HEK293 (cell line): ENCODE measurements around the gene TBC1D16.
A peak's percentile ranks its signal among the peaks of the same experiment; 100 is the strongest.

Experiments
- KLF1 ChIP-seq: fragments of 450-650 bp; formaldehyde crosslinking; IDR thresholded peaks from 2 replicates; pipeline ENCODE4 v1.5.1; 2016; ENCODE audit warnings: missing biosample characterization, missing genetic modification characterization
- OSR2 ChIP-seq: fragments of 450-650 bp; formaldehyde crosslinking; IDR thresholded peaks from 2 replicates; pipeline ENCODE4 v1.5.1; 2016; ENCODE audit warnings: missing biosample characterization, missing genetic modification characterization
- SP2 ChIP-seq: fragments of 450-650 bp; formaldehyde crosslinking; IDR thresholded peaks from 2 replicates; pipeline ENCODE4 v1.5.1; 2016; ENCODE audit warnings: missing biosample characterization, missing genetic modification characterization
- WT1 ChIP-seq: fragments of 450-650 bp; formaldehyde crosslinking; IDR thresholded peaks from 2 replicates; pipeline ENCODE4 v1.5.1; 2016; ENCODE audit warnings: missing biosample characterization, missing genetic modification characterization
- YY1 ChIP-seq: fragments of 450-650 bp; formaldehyde crosslinking; IDR thresholded peaks from 2 replicates; pipeline ENCODE4 v1.5.1; 2018; ENCODE audit warnings: missing biosample characterization, missing genetic modification characterization
- ZBTB17 ChIP-seq: fragments of 450-650 bp; formaldehyde crosslinking; IDR thresholded peaks from 2 replicates; pipeline ENCODE4 v1.5.1; 2016; ENCODE audit warnings: missing biosample characterization, missing genetic modification characterization
- ZBTB20 ChIP-seq: fragments of 450-650 bp; formaldehyde crosslinking; IDR thresholded peaks from 2 replicates; pipeline ENCODE4 v1.5.1; 2016; ENCODE audit warnings: missing biosample characterization, missing genetic modification characterization
- ZFHX2 ChIP-seq: fragments of 450-650 bp; formaldehyde crosslinking; conservative IDR thresholded peaks from 2 replicates; pipeline ENCODE4 v1.5.1; 2016; ENCODE audit warnings: missing biosample characterization, missing genetic modification characterization
- ZFP3 ChIP-seq: fragments of 450-650 bp; formaldehyde crosslinking; IDR thresholded peaks from 2 replicates; pipeline ENCODE4 v1.5.1; 2016; ENCODE audit warnings: low read depth, missing biosample characterization, missing genetic modification characterization
- ZIC2 ChIP-seq: fragments of 450-650 bp; formaldehyde crosslinking; IDR thresholded peaks from 2 replicates; pipeline ENCODE4 v1.5.1; 2016; ENCODE audit warnings: missing biosample characterization, missing genetic modification characterization
- ZNF24 ChIP-seq: fragments of 450-650 bp; formaldehyde crosslinking; IDR thresholded peaks from 2 replicates; pipeline ENCODE4 v1.5.1; 2016; ENCODE audit warnings: missing biosample characterization, missing genetic modification characterization
- ZNF324 ChIP-seq: fragments of 450-650 bp; formaldehyde crosslinking; IDR thresholded peaks from 2 replicates; pipeline ENCODE4 v1.5.1; 2016; ENCODE audit warnings: missing biosample characterization, missing genetic modification characterization
- ZNF335 ChIP-seq: fragments of 450-650 bp; formaldehyde crosslinking; conservative IDR thresholded peaks from 2 replicates; pipeline ENCODE4 v1.5.1; 2016; ENCODE audit warnings: missing biosample characterization, missing genetic modification characterization
- ZNF391 ChIP-seq: fragments of 450-650 bp; formaldehyde crosslinking; IDR thresholded peaks from 2 replicates; pipeline ENCODE4 v1.5.1; 2016; ENCODE audit warnings: low read depth, missing biosample characterization, missing genetic modification characterization, borderline replicate concordance
- ZNF404 ChIP-seq: fragments of 450-650 bp; formaldehyde crosslinking; IDR thresholded peaks from 2 replicates; pipeline ENCODE4 v1.5.1; 2017; ENCODE audit warnings: missing biosample characterization, missing genetic modification characterization
- ZNF549 ChIP-seq: fragments of 450-650 bp; IDR thresholded peaks from 2 replicates; pipeline ENCODE4 v1.5.1; 2018; ENCODE audit warnings: missing biosample characterization, missing genetic modification characterization, mild to moderate bottlenecking, inconsistent platforms, moderate library complexity
- ZNF843 ChIP-seq: fragments of 450-650 bp; formaldehyde crosslinking; IDR thresholded peaks from 2 replicates; pipeline ENCODE4 v1.5.1; 2016; ENCODE audit warnings: missing biosample characterization, missing genetic modification characterization
- ZSCAN23 ChIP-seq: fragments of 450-650 bp; formaldehyde crosslinking; IDR thresholded peaks from 2 replicates; pipeline ENCODE4 v1.5.1; 2016; ENCODE audit warnings: missing biosample characterization, missing genetic modification characterization
- TF ChIP-seq, protein P1 (sequence below): fragments of 450-650 bp; formaldehyde crosslinking; IDR thresholded peaks from 2 replicates; pipeline ENCODE4 v1.5.1; 2016; ENCODE audit warnings: missing biosample characterization, missing genetic modification characterization
- TF ChIP-seq, protein P2 (sequence below): fragments of 450-650 bp; formaldehyde crosslinking; IDR thresholded peaks from 2 replicates; pipeline ENCODE4 v1.5.1; 2016; ENCODE audit warnings: missing biosample characterization, missing genetic modification characterization
- TF ChIP-seq, protein P3 (sequence below): fragments of 450-650 bp; formaldehyde crosslinking; optimal IDR thresholded peaks from 2 replicates; pipeline ENCODE3; 2016; ENCODE audit warnings: missing biosample characterization, mild to moderate bottlenecking, missing genetic modification characterization
- TF ChIP-seq, protein P4 (sequence below): fragments of 450-650 bp; formaldehyde crosslinking; IDR thresholded peaks from 2 replicates; pipeline ENCODE4 v1.5.1; 2016; ENCODE audit warnings: missing biosample characterization, missing genetic modification characterization
- TF ChIP-seq, protein P5 (sequence below): fragments of 450-650 bp; formaldehyde crosslinking; IDR thresholded peaks from 2 replicates; pipeline ENCODE4 v1.5.1; 2016; ENCODE audit warnings: missing biosample characterization, missing genetic modification characterization
- TF ChIP-seq, protein P6 (sequence below): fragments of 450-650 bp; formaldehyde crosslinking; IDR thresholded peaks from 2 replicates; pipeline ENCODE4 v1.5.1; 2017; ENCODE audit warnings: missing biosample characterization, missing genetic modification characterization
- TF ChIP-seq, protein P7 (sequence below): fragments of 450-650 bp; formaldehyde crosslinking; IDR thresholded peaks from 2 replicates; pipeline ENCODE4 v1.5.1; 2017; ENCODE audit warnings: missing biosample characterization, mild to moderate bottlenecking, missing genetic modification characterization, moderate library complexity

The TBC1D16 gene

DNA sequence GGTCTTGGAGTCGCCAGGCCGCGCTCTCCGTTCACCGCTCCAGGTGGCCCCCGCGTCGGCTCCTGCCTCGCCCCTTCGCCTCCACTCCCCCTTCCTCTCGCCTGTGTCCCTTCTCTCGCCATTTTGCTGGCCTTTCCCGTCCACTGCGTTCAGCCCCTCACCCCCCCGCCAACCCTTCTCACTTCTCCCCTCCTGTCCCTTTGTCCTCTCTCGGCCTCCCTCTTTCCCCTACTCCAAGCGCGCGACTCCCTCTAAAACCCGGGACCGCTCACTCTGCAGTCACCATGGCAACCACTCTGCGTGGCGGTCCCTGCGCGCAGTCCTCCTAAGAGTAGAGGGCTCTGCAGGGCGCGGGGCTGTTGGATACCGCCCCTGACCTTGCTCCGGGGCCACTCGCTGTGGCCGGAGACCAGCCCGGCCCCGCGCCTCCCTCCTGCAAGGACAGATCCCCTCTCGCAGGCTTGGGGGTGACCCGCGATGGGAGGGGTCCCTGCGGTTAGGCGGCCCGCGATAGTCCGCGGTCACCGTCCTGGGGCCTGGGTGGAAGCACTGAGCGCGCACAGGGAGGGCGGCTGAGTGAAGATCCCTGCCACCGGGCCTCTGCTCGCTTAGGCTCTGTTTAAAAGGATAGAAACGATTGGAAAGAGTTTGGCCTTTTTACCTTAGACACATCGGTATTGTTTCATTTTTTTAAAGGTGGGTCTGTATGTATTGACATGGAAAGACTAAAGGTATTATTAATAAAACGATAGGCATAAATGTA, 1.2 kb upstream of the TBC1D16 start (continued):
- TF ChIP-seq, protein P1, sequence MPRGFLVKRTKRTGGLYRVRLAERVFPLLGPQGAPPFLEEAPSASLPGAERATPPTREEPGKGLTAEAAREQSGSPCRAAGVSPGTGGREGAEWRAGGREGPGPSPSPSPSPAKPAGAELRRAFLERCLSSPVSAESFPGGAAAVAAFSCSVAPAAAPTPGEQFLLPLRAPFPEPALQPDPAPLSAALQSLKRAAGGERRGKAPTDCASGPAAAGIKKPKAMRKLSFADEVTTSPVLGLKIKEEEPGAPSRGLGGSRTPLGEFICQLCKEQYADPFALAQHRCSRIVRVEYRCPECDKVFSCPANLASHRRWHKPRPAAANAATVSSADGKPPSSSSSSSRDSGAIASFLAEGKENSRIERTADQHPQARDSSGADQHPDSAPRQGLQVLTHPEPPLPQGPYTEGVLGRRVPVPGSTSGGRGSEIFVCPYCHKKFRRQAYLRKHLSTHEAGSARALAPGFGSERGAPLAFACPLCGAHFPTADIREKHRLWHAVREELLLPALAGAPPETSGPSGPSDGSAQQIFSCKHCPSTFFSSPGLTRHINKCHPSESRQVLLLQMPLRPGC (tag by site-specific recombination): 0 out of 2 replicates have a peak, but pooled peaks have one; percentile 12
- TF ChIP-seq ZNF404 (tag by site-specific recombination) (no peak), ZNF391 (tag by site-specific recombination) (peak; percentile 85), ZFP3 (tag by site-specific recombination) (no peak), WT1 (tag by site-specific recombination) (peak; percentile 28; the same call in 1 of the 2 replicates), YY1 (peak; percentile 24; the same call in 1 of the 2 replicates), ZSCAN23 (0 out of 2 replicates have a peak, but pooled peaks have one; percentile 43), SP2 (tag by site-specific recombination) (peak; percentile 46; the same call in 1 of the 2 replicates), ZBTB17 (tag by site-specific recombination) (peak; percentile 93), OSR2 (tag by site-specific recombination) (no peak), ZIC2 (tag by site-specific recombination) (peak; percentile 79), ZFHX2 (tag by site-specific recombination) (0 out of 2 replicates have a peak, but pooled peaks have one; percentile 4), ZNF24 (tag by site-specific recombination) (0 out of 2 replicates have a peak, but pooled peaks have one; percentile 22), ZNF843 (tag by site-specific recombination) (peak; percentile 18; the same call in 1 of the 2 replicates), ZNF324 (tag by site-specific recombination) (0 out of 2 replicates have a peak, but pooled peaks have one; percentile 50), ZNF549 (tag by site-specific recombination) (no peak), ZBTB20 (tag by site-specific recombination) (peak; percentile 95), KLF1 (peak; percentile 24; the same call in 1 of the 2 replicates), ZNF335 (tag by site-specific recombination) (peak; percentile 87)
- TF ChIP-seq, protein P2, sequence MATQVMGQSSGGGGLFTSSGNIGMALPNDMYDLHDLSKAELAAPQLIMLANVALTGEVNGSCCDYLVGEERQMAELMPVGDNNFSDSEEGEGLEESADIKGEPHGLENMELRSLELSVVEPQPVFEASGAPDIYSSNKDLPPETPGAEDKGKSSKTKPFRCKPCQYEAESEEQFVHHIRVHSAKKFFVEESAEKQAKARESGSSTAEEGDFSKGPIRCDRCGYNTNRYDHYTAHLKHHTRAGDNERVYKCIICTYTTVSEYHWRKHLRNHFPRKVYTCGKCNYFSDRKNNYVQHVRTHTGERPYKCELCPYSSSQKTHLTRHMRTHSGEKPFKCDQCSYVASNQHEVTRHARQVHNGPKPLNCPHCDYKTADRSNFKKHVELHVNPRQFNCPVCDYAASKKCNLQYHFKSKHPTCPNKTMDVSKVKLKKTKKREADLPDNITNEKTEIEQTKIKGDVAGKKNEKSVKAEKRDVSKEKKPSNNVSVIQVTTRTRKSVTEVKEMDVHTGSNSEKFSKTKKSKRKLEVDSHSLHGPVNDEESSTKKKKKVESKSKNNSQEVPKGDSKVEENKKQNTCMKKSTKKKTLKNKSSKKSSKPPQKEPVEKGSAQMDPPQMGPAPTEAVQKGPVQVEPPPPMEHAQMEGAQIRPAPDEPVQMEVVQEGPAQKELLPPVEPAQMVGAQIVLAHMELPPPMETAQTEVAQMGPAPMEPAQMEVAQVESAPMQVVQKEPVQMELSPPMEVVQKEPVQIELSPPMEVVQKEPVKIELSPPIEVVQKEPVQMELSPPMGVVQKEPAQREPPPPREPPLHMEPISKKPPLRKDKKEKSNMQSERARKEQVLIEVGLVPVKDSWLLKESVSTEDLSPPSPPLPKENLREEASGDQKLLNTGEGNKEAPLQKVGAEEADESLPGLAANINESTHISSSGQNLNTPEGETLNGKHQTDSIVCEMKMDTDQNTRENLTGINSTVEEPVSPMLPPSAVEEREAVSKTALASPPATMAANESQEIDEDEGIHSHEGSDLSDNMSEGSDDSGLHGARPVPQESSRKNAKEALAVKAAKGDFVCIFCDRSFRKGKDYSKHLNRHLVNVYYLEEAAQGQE: peak; percentile 32; the same call in 1 of the 2 replicates
- TF ChIP-seq, protein P3, sequence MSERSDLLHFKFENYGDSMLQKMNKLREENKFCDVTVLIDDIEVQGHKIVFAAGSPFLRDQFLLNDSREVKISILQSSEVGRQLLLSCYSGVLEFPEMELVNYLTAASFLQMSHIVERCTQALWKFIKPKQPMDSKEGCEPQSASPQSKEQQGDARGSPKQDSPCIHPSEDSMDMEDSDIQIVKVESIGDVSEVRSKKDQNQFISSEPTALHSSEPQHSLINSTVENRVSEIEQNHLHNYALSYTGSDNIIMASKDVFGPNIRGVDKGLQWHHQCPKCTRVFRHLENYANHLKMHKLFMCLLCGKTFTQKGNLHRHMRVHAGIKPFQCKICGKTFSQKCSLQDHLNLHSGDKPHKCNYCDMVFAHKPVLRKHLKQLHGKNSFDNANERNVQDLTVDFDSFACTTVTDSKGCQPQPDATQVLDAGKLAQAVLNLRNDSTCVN: peak; percentile 85
- TF ChIP-seq, protein P4, sequence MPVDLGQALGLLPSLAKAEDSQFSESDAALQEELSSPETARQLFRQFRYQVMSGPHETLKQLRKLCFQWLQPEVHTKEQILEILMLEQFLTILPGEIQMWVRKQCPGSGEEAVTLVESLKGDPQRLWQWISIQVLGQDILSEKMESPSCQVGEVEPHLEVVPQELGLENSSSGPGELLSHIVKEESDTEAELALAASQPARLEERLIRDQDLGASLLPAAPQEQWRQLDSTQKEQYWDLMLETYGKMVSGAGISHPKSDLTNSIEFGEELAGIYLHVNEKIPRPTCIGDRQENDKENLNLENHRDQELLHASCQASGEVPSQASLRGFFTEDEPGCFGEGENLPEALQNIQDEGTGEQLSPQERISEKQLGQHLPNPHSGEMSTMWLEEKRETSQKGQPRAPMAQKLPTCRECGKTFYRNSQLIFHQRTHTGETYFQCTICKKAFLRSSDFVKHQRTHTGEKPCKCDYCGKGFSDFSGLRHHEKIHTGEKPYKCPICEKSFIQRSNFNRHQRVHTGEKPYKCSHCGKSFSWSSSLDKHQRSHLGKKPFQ (tag by site-specific recombination): 0 out of 2 replicates have a peak, but pooled peaks have one; percentile 23
- TF ChIP-seq, protein P5, sequence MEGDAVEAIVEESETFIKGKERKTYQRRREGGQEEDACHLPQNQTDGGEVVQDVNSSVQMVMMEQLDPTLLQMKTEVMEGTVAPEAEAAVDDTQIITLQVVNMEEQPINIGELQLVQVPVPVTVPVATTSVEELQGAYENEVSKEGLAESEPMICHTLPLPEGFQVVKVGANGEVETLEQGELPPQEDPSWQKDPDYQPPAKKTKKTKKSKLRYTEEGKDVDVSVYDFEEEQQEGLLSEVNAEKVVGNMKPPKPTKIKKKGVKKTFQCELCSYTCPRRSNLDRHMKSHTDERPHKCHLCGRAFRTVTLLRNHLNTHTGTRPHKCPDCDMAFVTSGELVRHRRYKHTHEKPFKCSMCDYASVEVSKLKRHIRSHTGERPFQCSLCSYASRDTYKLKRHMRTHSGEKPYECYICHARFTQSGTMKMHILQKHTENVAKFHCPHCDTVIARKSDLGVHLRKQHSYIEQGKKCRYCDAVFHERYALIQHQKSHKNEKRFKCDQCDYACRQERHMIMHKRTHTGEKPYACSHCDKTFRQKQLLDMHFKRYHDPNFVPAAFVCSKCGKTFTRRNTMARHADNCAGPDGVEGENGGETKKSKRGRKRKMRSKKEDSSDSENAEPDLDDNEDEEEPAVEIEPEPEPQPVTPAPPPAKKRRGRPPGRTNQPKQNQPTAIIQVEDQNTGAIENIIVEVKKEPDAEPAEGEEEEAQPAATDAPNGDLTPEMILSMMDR (tag by site-specific recombination): peak; percentile 24; the same call in 1 of the 2 replicates
- TF ChIP-seq, protein P6, sequence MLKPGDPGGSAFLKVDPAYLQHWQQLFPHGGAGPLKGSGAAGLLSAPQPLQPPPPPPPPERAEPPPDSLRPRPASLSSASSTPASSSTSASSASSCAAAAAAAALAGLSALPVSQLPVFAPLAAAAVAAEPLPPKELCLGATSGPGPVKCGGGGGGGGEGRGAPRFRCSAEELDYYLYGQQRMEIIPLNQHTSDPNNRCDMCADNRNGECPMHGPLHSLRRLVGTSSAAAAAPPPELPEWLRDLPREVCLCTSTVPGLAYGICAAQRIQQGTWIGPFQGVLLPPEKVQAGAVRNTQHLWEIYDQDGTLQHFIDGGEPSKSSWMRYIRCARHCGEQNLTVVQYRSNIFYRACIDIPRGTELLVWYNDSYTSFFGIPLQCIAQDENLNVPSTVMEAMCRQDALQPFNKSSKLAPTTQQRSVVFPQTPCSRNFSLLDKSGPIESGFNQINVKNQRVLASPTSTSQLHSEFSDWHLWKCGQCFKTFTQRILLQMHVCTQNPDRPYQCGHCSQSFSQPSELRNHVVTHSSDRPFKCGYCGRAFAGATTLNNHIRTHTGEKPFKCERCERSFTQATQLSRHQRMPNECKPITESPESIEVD (tag by site-specific recombination): no peak
- TF ChIP-seq, protein P7, sequence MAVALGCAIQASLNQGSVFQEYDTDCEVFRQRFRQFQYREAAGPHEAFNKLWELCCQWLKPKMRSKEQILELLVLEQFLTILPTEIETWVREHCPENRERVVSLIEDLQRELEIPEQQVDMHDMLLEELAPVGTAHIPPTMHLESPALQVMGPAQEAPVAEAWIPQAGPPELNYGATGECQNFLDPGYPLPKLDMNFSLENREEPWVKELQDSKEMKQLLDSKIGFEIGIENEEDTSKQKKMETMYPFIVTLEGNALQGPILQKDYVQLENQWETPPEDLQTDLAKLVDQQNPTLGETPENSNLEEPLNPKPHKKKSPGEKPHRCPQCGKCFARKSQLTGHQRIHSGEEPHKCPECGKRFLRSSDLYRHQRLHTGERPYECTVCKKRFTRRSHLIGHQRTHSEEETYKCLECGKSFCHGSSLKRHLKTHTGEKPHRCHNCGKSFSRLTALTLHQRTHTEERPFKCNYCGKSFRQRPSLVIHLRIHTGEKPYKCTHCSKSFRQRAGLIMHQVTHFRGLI: no peak
